GM18499 (cell line): ENCODE results near the gene WDR48.
"Not testable (repeated sequence)": the region's sequence is repeated elsewhere in the genome, so short reads cannot be mapped to it uniquely, and the experiment has no call there.

Source experiments
- ATAC-seq: cut with Tn5 transposase; IDR thresholded peaks from one replicate; pipeline ENCODE4 v1.9.1; 2021; ENCODE audit warnings: moderate number of reproducible peaks; ENCODE audit not compliant: insufficient read depth, unreplicated experiment

Gene WDR48

DNA sequence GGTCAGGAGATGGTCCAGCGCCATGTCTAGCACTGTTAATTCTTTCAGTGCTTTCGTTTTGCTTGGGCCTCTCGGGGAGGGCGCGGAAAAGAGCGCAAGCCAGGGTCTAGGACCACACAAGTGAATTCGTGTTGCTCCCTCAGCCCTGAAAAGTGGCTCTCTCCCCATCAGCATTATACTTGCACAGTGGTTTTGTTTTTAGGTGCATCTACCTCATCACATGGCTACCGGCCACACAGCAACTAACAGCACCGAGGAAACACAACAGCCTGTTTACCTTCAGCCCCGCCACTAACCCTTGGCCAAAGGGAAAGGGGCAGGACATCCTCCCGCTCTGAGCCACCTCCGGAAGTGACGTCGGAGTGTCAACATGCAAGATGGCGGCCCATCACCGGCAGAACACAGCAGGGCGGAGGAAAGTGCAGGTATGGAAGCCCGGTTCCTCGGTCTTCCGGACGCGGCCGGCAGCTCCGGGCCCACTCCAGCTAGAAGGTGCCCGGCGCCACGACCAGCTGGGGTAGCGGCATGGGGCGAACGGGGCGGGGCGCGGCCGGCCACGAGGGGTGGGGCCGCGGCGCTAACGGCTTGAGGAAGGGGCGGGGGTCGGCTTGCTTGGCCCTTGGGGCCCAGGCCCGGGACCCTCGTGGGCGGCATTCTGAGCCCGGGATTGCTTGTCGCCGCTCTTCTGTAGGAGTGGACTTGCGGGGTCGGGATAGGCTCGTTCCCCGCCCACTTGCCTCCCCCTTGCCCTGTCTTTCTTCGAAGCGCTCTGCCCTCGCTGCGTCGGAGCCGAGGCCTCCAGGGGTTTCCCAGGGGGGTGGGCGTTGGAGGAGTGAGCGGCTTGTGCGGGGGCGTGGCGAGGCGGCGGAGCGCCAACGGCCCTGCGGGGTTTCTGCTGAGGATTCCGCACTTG lies at the start of gene WDR48, which contains the start of gene SCN11A:
Gene WDR48, plus strand, starts transcription at position 368 of the 913 bp plus-strand sequence. Its CDS starts 10 bp downstream, at position 378.
Gene SCN11A, minus strand, starts transcription at position 296 of the 913 bp plus-strand sequence. CDS start 101,582 bp downstream, outside the sequence.
- ATAC-seq = peak; percentile 95

- no peak for ATAC-seq
These were observed 46.5 kb upstream of the WDR48 start for GRCh38 chr3:39005295-39005694.

DNA sequence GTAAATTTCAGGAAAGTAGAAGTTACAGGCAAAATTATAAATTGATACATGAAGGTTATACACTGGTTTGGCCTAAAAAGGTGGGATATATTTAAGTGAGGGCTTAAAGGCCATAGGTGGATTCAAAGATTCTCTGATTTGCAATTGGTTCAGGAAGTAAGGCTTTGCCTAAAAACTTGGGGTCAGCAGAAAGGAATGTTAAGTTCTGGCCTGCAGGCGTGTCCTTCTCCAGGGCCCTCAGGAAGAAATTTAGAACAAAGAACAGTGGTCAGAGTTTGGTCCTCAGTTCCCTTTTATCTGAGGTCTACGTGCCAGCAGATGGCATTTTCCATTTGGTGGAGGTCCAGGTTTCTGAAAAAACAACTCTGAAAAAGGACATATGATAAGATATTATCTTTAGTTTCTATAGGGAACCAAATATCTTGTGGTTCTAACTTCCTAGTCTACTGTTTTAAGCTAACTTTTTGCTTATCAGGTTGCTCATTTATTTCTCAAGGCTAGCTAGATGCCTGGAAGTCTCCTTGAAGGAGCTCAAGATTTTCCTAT lies 40.6 kb upstream of the WDR48 start:
- no peak for ATAC-seq

- ATAC-seq = no peak
These were observed 38.5 kb upstream of the WDR48 start for GRCh38 chr3:39013289-39013688.

GRCh38 chr3:39013921-39014509 lies 37.8 kb upstream of the WDR48 start:
- no peak for ATAC-seq

DNA sequence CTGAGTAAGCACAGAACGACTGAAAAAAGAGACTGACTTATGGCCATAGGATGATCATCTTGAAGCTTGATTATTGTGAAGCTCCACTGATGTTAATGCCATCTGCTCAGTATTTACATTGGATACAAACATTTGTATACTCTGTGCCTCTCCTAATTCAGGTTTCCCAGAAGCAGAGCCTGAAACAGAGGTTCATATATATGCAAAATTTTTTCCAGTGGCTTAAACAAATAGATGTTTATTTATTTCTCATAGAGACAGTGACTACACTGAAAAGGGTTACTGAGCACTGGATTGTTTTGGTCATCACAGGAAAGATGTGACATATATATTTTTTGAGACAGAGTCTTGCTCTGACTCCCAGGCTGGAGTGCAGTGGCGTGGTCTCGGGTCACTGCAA lies 36.4 kb upstream of the WDR48 start:
- no peak for ATAC-seq

DNA sequence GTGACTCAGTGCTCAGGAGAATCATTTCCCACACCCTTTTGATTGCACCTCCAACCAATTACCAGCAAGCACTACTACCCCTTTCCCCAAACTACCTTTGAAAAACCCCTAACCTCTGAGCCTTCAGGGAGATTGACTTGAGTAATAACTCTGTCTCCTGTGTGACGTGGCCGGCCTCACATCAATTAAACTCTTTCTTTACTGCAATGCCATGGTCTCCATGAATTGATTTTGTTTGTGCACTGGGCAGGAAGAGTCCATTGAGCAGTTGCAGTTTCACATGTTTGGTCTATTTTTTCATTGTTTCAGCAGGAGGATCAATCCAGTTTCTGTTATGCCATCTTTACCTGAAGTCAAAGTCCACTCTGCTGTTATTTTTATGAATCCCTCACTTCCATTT lies 32.5 kb upstream of the WDR48 start:
- ATAC-seq = no peak

DNA sequence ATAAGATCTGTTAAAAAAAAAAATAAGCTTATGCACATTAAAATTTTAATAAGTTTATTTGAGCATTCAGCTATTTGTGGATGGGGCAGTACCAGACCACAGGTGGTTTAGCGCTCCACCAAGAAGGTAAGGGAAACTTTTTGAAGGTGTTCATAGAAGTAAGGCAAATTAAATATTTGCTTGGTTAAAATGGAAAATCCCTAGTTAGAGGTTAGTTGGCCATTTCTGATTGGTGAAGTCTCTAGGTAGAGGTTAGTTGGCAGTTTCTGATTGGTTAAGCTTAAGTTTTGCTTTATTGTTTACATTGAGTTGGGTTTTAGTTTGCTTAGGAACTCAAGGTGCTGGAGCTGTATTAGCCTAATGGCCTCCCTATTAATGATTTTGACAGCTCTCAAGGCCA lies 30.8 kb upstream of the WDR48 start:
- ATAC-seq = no peak

- ATAC-seq = no peak
These were observed 30.1 kb upstream of the WDR48 start for GRCh38 chr3:39021465-39022285.

DNA sequence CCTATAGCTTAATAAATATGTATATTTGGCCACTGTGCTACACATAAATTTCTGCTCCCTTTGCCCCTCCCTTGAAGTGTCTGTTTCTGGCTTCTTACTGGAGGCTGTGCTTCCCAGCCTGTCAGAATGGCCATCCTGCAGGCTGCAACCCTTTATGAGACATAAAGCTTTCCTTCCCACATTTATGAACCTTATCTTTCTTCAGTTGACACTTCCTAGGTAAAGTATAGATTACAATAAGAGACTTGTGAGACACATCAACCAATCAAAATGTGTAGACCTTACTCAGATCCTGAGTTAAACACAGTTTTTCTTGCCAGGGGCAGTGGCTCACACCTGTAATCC lies 29.6 kb upstream of the WDR48 start:
- no peak for ATAC-seq

DNA sequence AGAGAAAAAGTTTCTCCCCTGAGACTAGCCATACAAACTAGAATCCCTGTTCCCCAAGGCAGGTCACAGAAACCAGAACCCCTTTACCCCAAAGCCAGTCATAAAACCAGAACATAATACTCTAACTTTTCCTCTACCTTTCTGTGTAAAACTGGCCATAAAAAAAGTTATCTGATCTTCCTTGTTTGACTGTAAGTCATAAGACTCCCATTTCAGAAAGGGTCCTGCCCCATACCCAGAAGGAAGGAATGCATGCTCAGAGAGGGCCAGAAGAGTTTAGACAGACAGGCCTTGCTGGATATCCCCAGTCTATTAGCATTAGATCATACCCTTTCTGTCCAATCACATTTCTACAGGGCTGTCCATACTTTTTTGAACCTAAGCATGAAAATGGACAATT lies 27.3 kb upstream of the WDR48 start:
- no peak for ATAC-seq

GRCh38 chr3:39025222-39025970 lies 26.4 kb upstream of the WDR48 start:
- ATAC-seq = no peak

- ATAC-seq = no peak
These were observed 23.3 kb upstream of the WDR48 start for GRCh38 chr3:39028546-39028945.

DNA sequence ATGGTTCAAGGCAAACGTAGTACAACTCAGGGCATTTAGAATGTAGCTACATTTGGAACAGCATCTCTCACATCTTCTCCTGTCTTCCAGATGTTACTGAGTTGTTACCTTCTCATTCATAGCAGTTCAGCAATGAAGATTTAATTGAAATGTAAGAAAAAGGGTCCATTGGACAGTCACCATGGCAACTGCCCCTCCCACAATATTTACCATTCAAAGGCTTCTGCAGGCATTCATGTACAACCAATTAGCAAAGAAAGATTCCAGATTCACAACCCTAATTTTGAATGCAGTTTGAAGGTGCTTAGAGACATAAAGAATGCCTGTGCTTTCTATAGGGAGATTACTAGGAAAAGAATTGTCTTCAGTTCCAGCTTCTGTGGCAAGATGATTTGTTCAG lies 22.3 kb upstream of the WDR48 start:
- no peak for ATAC-seq

- no peak for ATAC-seq
These were observed 13.7 kb upstream of the WDR48 start for GRCh38 chr3:39038165-39038564.

DNA sequence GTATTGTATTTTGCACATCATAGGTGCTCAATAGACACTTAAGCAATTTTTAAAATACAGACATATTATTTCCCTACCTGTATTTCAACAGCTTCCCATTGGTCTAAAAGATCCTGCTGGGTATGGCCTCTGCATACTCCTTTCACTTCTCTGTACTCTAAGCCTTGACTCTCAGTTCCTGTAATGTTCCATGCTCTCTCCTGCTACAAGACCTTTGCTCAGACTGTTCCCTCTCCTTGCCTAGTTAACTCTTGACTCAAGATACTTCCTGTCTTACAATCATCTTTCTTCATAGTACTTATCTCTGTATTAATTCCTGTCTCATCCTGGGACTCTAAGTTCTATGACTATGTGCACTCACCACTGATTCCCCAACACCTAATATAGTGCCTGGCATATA lies 1.8 kb upstream of the WDR48 start:
- no peak for ATAC-seq

GRCh38 chr3:39052583-39052982 lies 767 bp downstream of the WDR48 start:
- ATAC-seq = no peak

GRCh38 chr3:39053696-39054095 lies 1.9 kb downstream of the WDR48 start:
- ATAC-seq = no peak

- no peak for ATAC-seq
These were observed 4.3 kb downstream of the WDR48 start for GRCh38 chr3:39056151-39056550.

DNA sequence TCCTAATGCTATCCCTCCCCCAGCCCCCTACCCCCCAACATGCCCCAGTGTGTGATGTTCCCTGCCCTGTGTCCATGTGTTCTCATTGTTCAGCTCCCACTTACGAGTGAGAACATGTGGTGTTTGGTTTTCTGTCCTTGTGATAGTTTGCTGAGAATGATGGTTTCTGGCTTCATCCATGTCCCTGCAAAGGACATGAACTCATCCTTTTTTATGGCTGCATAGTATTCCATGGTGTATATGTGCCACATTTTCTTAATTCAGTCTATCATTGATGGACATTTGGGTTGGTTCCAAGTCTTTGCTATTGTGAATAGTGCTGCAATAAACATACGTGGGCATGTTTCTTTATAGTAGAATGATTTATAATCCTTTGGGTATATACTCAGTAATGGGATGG lies 9.4 kb downstream of the WDR48 start:
- not testable (repeated sequence) for ATAC-seq
